ENCODE results near the gene IFITM1. TPM values are rescaled to one million over a fixed set of nuclear protein-coding genes. Genes with fewer than 3 reads are reported as not detected.

IFITM1 gene
- total RNA-seq, 6 donors from 2014 or later: 16.8 to 119 (median 74.5) TPM

GRCh38 chr11:269146-269890 is 44.5 kb upstream of the IFITM1 start:
- Histone ChIP-seq H3K36me3 (no peaks in the 10 kb centered on the region), H3K4me3 (peak overlapping the region in 3 of 4 donors; percentile 36 to 46 (median 44)), H3K27ac (peak overlapping the region; percentile 91 to 92 (median 92)), H3K4me1 (peaks cover 11 to 26% (median 12%) of the 10 kb centered on the region in 4 donors), H3K27me3 (no peaks in the 10 kb centered on the region), H3K9me3 (peaks cover 0 to 4% (median 0%) of the 10 kb centered on the region in 4 donors)
- 25 to 31% methylated on average over 21 of the region's 21 CpGs for WGBS, 2 donors
- peak in 5 of 6 experiments; percentile 23 to 74 (median 49) for TF ChIP-seq CTCF (IDR thresholded peaks at IDR 0.05)
- TF ChIP-seq POLR2AphosphoS5 (IDR thresholded peaks at IDR 0.05): peak in 1 of 2 donors; percentile 73
- peak; percentile 54 to 82 (median 70) for TF ChIP-seq EP300 (IDR thresholded peaks at IDR 0.05)
- peak in 1 of 4 donors; percentile 47 for TF ChIP-seq POLR2A (IDR thresholded peaks at IDR 0.05)
- DNase-seq (no peak), ATAC-seq (ENCODE audit: low FRiP score in 2 of 2) (peak; percentile 58 to 62)

- ATAC-seq (ENCODE audit: low FRiP score in 2 of 2): no peak
- peak in 1 of 4 donors; percentile 6 for TF ChIP-seq POLR2A (IDR thresholded peaks at IDR 0.05)
- TF ChIP-seq CTCF (IDR thresholded peaks at IDR 0.05): no peak
- Histone ChIP-seq H3K36me3 (no peaks in the 10 kb centered on the region), H3K27me3 (no peaks in the 10 kb centered on the region), H3K4me1 (peaks cover 11 to 26% (median 12%) of the 10 kb centered on the region in 4 donors), H3K4me3 (no peak overlapping the region), H3K27ac (peak overlapping the region; percentile 91 to 92 (median 92)), H3K9me3 (peaks cover 0 to 4% (median 0%) of the 10 kb centered on the region in 4 donors)
- 89 to 93% methylated on average over 9 to 18 of the region's 18 CpGs for WGBS, 2 donors
- no peak for DNase-seq
These were observed 43.2 kb upstream of the IFITM1 start for GRCh38 chr11:270451-271318.

- peak in 1 of 2 donors; percentile 35 for DNase-seq
- Histone ChIP-seq H3K9me3 (no peaks in the 10 kb centered on the region), H3K4me3 (no peak overlapping the region), H3K4me1 (peaks cover 11 to 26% (median 12%) of the 10 kb centered on the region in 4 donors), H3K36me3 (no peaks in the 10 kb centered on the region), H3K27me3 (no peaks in the 10 kb centered on the region), H3K27ac (peak overlapping the region in 2 of 4 donors; percentile 91)
- no peak for ATAC-seq (ENCODE audit: low FRiP score in 2 of 2)
- TF ChIP-seq POLR2AphosphoS5 (IDR thresholded peaks at IDR 0.05) (no peak), CTCF (IDR thresholded peaks at IDR 0.05) (no peak), POLR2A (IDR thresholded peaks at IDR 0.05) (no peak), EP300 (IDR thresholded peaks at IDR 0.05) (no peak)
- 61 to 87% methylated on average over 3 to 8 of the region's 8 CpGs for WGBS, 2 donors
These were observed 42.5 kb upstream of the IFITM1 start for GRCh38 chr11:271319-271715.

GRCh38 chr11:272195-272930 is 41.5 kb upstream of the IFITM1 start:
- no peak for ATAC-seq (ENCODE audit: low FRiP score in 2 of 2)
- Histone ChIP-seq H3K27me3 (no peaks in the 10 kb centered on the region), H3K4me1 (peaks cover 9 to 21% (median 11%) of the 10 kb centered on the region in 4 donors), H3K4me3 (no peak overlapping the region), H3K27ac (no peak overlapping the region), H3K36me3 (no peaks in the 10 kb centered on the region), H3K9me3 (no peaks in the 10 kb centered on the region)
- DNase-seq: peak in 1 of 2 donors; percentile 28
- TF ChIP-seq EP300 (IDR thresholded peaks at IDR 0.05) (no peak), POLR2A (IDR thresholded peaks at IDR 0.05) (no peak), CTCF (IDR thresholded peaks at IDR 0.05) (no peak), POLR2AphosphoS5 (IDR thresholded peaks at IDR 0.05) (no peak)
- WGBS, 2 donors: 92% methylated on average over 18 to 22 of the region's 22 CpGs
